HT-29 (cell line): ENCODE results near the gene FXR2. TPM values are rescaled to one million over a fixed set of nuclear protein-coding genes. Genes with fewer than 3 reads are reported as not detected.

Experiments
- DNase-seq: peaks from one replicate; pipeline ENCODE4 v3.0.0-alpha.2; 2015; ENCODE audit warnings: low spot score
- total RNA-seq: library from RNA; depleted of rRNA; stranded (reverse); fragments of >200 nt; shearing (Covaris generic); gene quantifications from 2 replicates; pipeline ENCODE4 v1.2.3, GENCODE V29; 2014

The FXR2 gene
- total RNA-seq, 1 experiment from 2014 or later: 30.3 TPM

- no peak for DNase-seq
Observed at GRCh38 chr17:7589204-7589868, 25.4 kb downstream of the FXR2 start.

GRCh38 chr17:7588553-7589203, 26.0 kb downstream of the FXR2 start:
- no peak for DNase-seq

GRCh38 chr17:7587420-7588151, 27.1 kb downstream of the FXR2 start:
- DNase-seq: no peak

- peak; percentile 69 for DNase-seq
Observed at GRCh38 chr17:7586673-7587419, 27.9 kb downstream of the FXR2 start.

GRCh38 chr17:7583253-7584109, 31.2 kb downstream of the FXR2 start, which contains the start of gene MPDU1:
MPDU1 (plus strand) TSS chr17:7583852; CDS start chr17:7583863, 11 bp downstream.
- peak; percentile 87 for DNase-seq

- no peak for DNase-seq
Observed at GRCh38 chr17:7582396-7583252, 32.1 kb downstream of the FXR2 start.

GRCh38 chr17:7580604-7581575, 33.8 kb downstream of the FXR2 start:
- DNase-seq: no peak

GRCh38 chr17:7579834-7580603, 34.7 kb downstream of the FXR2 start:
- no peak for DNase-seq

GRCh38 chr17:7579001-7579833, 35.5 kb downstream of the FXR2 start, which contains the start of gene CD68:
CD68 (plus strand) TSS chr17:7579638; CDS start chr17:7579678, 40 bp downstream.
- DNase-seq: peak; percentile 84

GRCh38 chr17:7577327-7578199, 37.1 kb downstream of the FXR2 start:
- no peak for DNase-seq

GRCh38 chr17:7576432-7576937, 38.2 kb downstream of the FXR2 start:
- no peak for DNase-seq

GRCh38 chr17:7575959-7576358, 38.7 kb downstream of the FXR2 start:
- DNase-seq: no peak

GRCh38 chr17:7575481-7575883, 39.2 kb downstream of the FXR2 start:
- DNase-seq: no peak

- DNase-seq: no peak
Observed at GRCh38 chr17:7574176-7574953, 40.3 kb downstream of the FXR2 start.
